HG03469 (cell line): ENCODE measurements around the gene CXCR4.
"Not testable (repeated sequence)": the region's sequence is repeated elsewhere in the genome, so short reads cannot be mapped to it uniquely, and the experiment has no call there.

Source experiments
- ATAC-seq: cut with Tn5 transposase; IDR thresholded peaks from one replicate; pipeline ENCODE4 v1.9.1; 2021; ENCODE audit warnings: mild to moderate bottlenecking, moderate library complexity, moderate number of reproducible peaks; ENCODE audit not compliant: unreplicated experiment

The CXCR4 gene

GRCh38 chr2:136115183-136115761 is 2.7 kb downstream of the CXCR4 start:
- ATAC-seq = no peak

- no peak for ATAC-seq
Measured at GRCh38 chr2:136114382-136114781, 3.6 kb downstream of the CXCR4 start.

GRCh38 chr2:136113209-136113971 is 4.6 kb downstream of the CXCR4 start:
- no peak for ATAC-seq

- no peak for ATAC-seq
Measured at GRCh38 chr2:136112317-136113208, 5.4 kb downstream of the CXCR4 start.

GRCh38 chr2:136111711-136112110 is 6.2 kb downstream of the CXCR4 start:
- no peak for ATAC-seq

GRCh38 chr2:136110526-136110925 is 7.4 kb downstream of the CXCR4 start:
- ATAC-seq = no peak

GRCh38 chr2:136108463-136108862 is 9.5 kb downstream of the CXCR4 start:
- no peak for ATAC-seq

GRCh38 chr2:136107051-136108033 is 10.6 kb downstream of the CXCR4 start:
- ATAC-seq = no peak

GRCh38 chr2:136106505-136106904 is 11.4 kb downstream of the CXCR4 start:
- ATAC-seq = no peak

- no peak for ATAC-seq
Measured at GRCh38 chr2:136104977-136105376, 13.0 kb downstream of the CXCR4 start.

- no peak for ATAC-seq
Measured at GRCh38 chr2:136101042-136101441, 16.9 kb downstream of the CXCR4 start.

- ATAC-seq = no peak
Measured at GRCh38 chr2:136098441-136098840, 19.5 kb downstream of the CXCR4 start.

GRCh38 chr2:136093583-136093982 is 24.4 kb downstream of the CXCR4 start:
- no peak for ATAC-seq

GRCh38 chr2:136091899-136092298 is 26.1 kb downstream of the CXCR4 start:
- no peak for ATAC-seq

GRCh38 chr2:136087901-136088460 is 30.0 kb downstream of the CXCR4 start:
- not testable (repeated sequence) for ATAC-seq

GRCh38 chr2:136086253-136087016 is 31.5 kb downstream of the CXCR4 start:
- no peak for ATAC-seq

- no peak for ATAC-seq
Measured at GRCh38 chr2:136085453-136086209, 32.3 kb downstream of the CXCR4 start.

GRCh38 chr2:136081582-136082210 is 36.3 kb downstream of the CXCR4 start:
- ATAC-seq = no peak
